ENCODE data around the gene CELSR1. TPM values are rescaled to one million over a fixed set of nuclear protein-coding genes. Genes with fewer than 3 reads are reported as not detected.

Gene CELSR1
- total RNA-seq, 1 experiment from 2014 or later: 19.6 TPM

- no peak overlapping the region; the same call in 1 of the 2 replicates for H3K27ac ChIP-seq (ENCODE audit: low read depth, low read length)
- no peak overlapping the region for H3K4me3 ChIP-seq (replicated peaks in 1 of 2; ENCODE audit: low read depth in 1 of 2, low read length in 2 of 2)
- no peak for DNase-seq (ENCODE audit: low read depth, low spot score)
- no peaks in the 10 kb centered on the region for H3K27me3 ChIP-seq (ENCODE audit: insufficient read depth, low read length)
- ChIA-PET POLR2A (no interaction called here), CTCF (no interaction called here), RAD21 (ENCODE audit: low non-redundant PET in 1 of 2, low total read pairs in 2 of 2, uncharacterized antibody in 2 of 2, unreplicated experiment in 2 of 2) (no interaction called here)
- H3K9ac ChIP-seq (ENCODE audit: low read length): no peak overlapping the region
- H3K36me3 ChIP-seq (ENCODE audit: control insufficient read depth in 1 of 2, insufficient read depth in 2 of 2, low read length in 2 of 2): no peaks in the 10 kb centered on the region
- no peaks in the 10 kb centered on the region for H3K9me3 ChIP-seq (ENCODE audit: control insufficient read depth in 1 of 2, insufficient read depth in 1 of 2, low read depth in 1 of 2, low read length in 2 of 2)
- H4K20me1 ChIP-seq (ENCODE audit: insufficient read depth): no peaks in the 10 kb centered on the region
- no TSS peak for BruUV-seq (replicated peaks)
- peaks cover 13% of the 10 kb centered on the region for H3K79me2 ChIP-seq (ENCODE audit: insufficient read depth, low read length)
- no peak for ATAC-seq
- H3K4me1 ChIP-seq (ENCODE audit: control insufficient read depth in 1 of 2, insufficient read depth in 2 of 2, low read length in 2 of 2): peaks cover 9 to 37% of the 10 kb centered on the region in 2 experiments
- peak overlapping the region; percentile 22; the same call in 1 of the 2 replicates for H3K4me2 ChIP-seq (ENCODE audit: low read length)
- H2AFZ ChIP-seq (ENCODE audit: low read depth, low read length, poor library complexity, severe bottlenecking): no peak overlapping the region
- H3K9me2 ChIP-seq (ENCODE audit: insufficient read depth): no peaks in the 10 kb centered on the region
- intact Hi-C loops (cut with micrococcal nuclease): no loop called here
- no peak for TF ChIP-seq CBX3 (IDR thresholded peaks at IDR 0.05; ENCODE audit: low read depth)
- no peak for TF ChIP-seq POLR2A (IDR thresholded peaks at IDR 0.05; ENCODE audit: borderline replicate concordance, extremely low read depth, insufficient read depth, insufficient read length)
- TF ChIP-seq MAX (IDR thresholded peaks at IDR 0.05): no peak
- TF ChIP-seq RAD21 (IDR thresholded peaks at IDR 0.05; ENCODE audit: low read depth): no peak
- no peak for TF ChIP-seq CTCF (IDR thresholded peaks at IDR 0.05 in 2 of 3, conservative IDR thresholded peaks at IDR 0.05 in 1 of 3; ENCODE audit: borderline replicate concordance in 1 of 3, insufficient read depth in 1 of 3, low read depth in 2 of 3, low read length in 2 of 3)
- TF ChIP-seq ATF3 (IDR thresholded peaks at IDR 0.05): no peak
Measured at GRCh38 chr22:46525389-46526243, 11.8 kb downstream of the CELSR1 start.
